Measurements from ENCODE around the gene PRR5L.

PRR5L gene

GRCh38 chr11:36388951-36389350 is 92.9 kb downstream of the PRR5L start:
- Histone ChIP-seq H2AFZ (ENCODE audit: low read length, unreplicated experiment) (no peak overlapping the region), H3K4me1 (ENCODE audit: control insufficient read depth, insufficient read depth, low read length, unreplicated experiment) (peaks cover 5% of the 10 kb centered on the region), H3K36me3 (ENCODE audit: insufficient read depth, low read length) (no peaks in the 10 kb centered on the region), H3K27ac (ENCODE audit: low read depth, low read length) (no peak overlapping the region), H3K27me3 (ENCODE audit: insufficient read depth, low read length) (no peaks in the 10 kb centered on the region), H3K79me2 (ENCODE audit: control insufficient read depth, insufficient read depth, low read length, unreplicated experiment) (no peaks in the 10 kb centered on the region), H3K4me3 (ENCODE audit: low read depth, low read length) (no peak overlapping the region)

- Histone ChIP-seq H3K36me3 (ENCODE audit: insufficient read depth, low read length) (peaks cover 6% of the 10 kb centered on the region; the same call in 1 of the 2 replicates), H3K27ac (ENCODE audit: low read depth, low read length) (no peak overlapping the region), H3K4me3 (ENCODE audit: low read depth, low read length) (no peak overlapping the region), H3K79me2 (ENCODE audit: control insufficient read depth, insufficient read depth, low read length, unreplicated experiment) (no peaks in the 10 kb centered on the region), H3K27me3 (ENCODE audit: insufficient read depth, low read length) (no peaks in the 10 kb centered on the region), H3K4me1 (ENCODE audit: control insufficient read depth, insufficient read depth, low read length, unreplicated experiment) (peaks cover 5% of the 10 kb centered on the region), H2AFZ (ENCODE audit: low read length, unreplicated experiment) (no peak overlapping the region)
These were observed 93.7 kb downstream of the PRR5L start for GRCh38 chr11:36389811-36390210.

- no peaks in the 10 kb centered on the region for H3K4me1 ChIP-seq (ENCODE audit: control insufficient read depth, insufficient read depth, low read length, unreplicated experiment)
- H2AFZ ChIP-seq (ENCODE audit: low read length, unreplicated experiment) = no peak overlapping the region
- H3K27ac ChIP-seq (ENCODE audit: low read depth, low read length) = no peak overlapping the region
- no peaks in the 10 kb centered on the region for H3K27me3 ChIP-seq (ENCODE audit: insufficient read depth, low read length)
- H3K79me2 ChIP-seq (ENCODE audit: control insufficient read depth, insufficient read depth, low read length, unreplicated experiment) = no peaks in the 10 kb centered on the region
- H3K36me3 ChIP-seq (ENCODE audit: insufficient read depth, low read length) = peaks cover 10% of the 10 kb centered on the region
- H3K4me3 ChIP-seq (ENCODE audit: low read depth, low read length) = no peak overlapping the region
These were observed 94.9 kb downstream of the PRR5L start for GRCh38 chr11:36390963-36391471.

DNA sequence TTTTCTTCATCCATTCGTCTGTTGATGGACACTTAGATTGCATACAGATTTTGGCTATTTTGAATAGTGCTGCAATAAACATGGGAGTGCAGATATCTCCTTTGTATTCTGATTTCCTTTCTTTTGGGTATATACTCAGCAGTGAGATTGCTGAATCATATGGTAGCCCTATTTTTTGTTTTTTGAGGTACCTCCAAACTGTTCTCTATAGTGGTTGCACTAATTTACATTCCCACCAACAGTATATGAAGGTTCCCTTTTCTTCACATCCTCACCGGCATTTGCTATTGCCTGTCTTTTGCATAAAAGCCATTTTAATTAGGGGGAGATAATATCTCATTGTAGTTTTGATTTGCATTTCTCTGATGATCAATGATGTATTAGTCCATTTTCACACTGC is 96.1 kb downstream of the PRR5L start:
- Histone ChIP-seq H3K79me2 (ENCODE audit: control insufficient read depth, insufficient read depth, low read length, unreplicated experiment) (no peaks in the 10 kb centered on the region), H3K4me3 (ENCODE audit: low read depth, low read length) (no peak overlapping the region), H3K27ac (ENCODE audit: low read depth, low read length) (no peak overlapping the region), H3K4me1 (ENCODE audit: control insufficient read depth, insufficient read depth, low read length, unreplicated experiment) (no peaks in the 10 kb centered on the region), H3K36me3 (ENCODE audit: insufficient read depth, low read length) (peaks cover 15% of the 10 kb centered on the region), H3K27me3 (ENCODE audit: insufficient read depth, low read length) (no peaks in the 10 kb centered on the region), H2AFZ (ENCODE audit: low read length, unreplicated experiment) (no peak overlapping the region)

GRCh38 chr11:36394056-36394455 is 98.0 kb downstream of the PRR5L start:
- Histone ChIP-seq H3K4me1 (ENCODE audit: control insufficient read depth, insufficient read depth, low read length, unreplicated experiment) (no peaks in the 10 kb centered on the region), H3K4me3 (ENCODE audit: low read depth, low read length) (no peak overlapping the region), H3K79me2 (ENCODE audit: control insufficient read depth, insufficient read depth, low read length, unreplicated experiment) (no peaks in the 10 kb centered on the region), H2AFZ (ENCODE audit: low read length, unreplicated experiment) (no peak overlapping the region), H3K27me3 (ENCODE audit: insufficient read depth, low read length) (no peaks in the 10 kb centered on the region), H3K27ac (ENCODE audit: low read depth, low read length) (no peak overlapping the region), H3K36me3 (ENCODE audit: insufficient read depth, low read length) (peaks cover 18% of the 10 kb centered on the region)

DNA sequence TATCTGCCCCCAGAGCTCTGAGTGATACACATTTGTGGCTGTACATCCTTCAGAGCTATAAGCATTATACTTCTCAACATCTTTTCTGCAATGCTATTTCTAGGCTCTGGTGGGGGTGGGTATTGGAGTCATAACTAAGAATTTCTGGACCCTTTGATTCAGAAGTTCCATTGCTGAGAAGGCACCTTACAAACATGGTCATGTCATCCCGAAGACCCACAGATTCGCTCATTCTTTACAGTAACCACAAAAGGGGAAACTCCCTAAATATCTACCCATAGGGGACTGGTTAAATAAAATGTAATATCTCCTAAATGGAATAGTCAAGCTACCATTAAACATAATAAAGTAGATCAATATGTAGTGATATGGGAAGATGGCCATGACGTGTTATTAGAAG is 98.8 kb downstream of the PRR5L start:
- no peak overlapping the region for H2AFZ ChIP-seq (ENCODE audit: low read length, unreplicated experiment)
- H3K79me2 ChIP-seq (ENCODE audit: control insufficient read depth, insufficient read depth, low read length, unreplicated experiment) = no peaks in the 10 kb centered on the region
- H3K27me3 ChIP-seq (ENCODE audit: insufficient read depth, low read length) = no peaks in the 10 kb centered on the region
- peaks cover 22% of the 10 kb centered on the region for H3K36me3 ChIP-seq (ENCODE audit: insufficient read depth, low read length)
- no peak overlapping the region for H3K4me3 ChIP-seq (ENCODE audit: low read depth, low read length)
- H3K4me1 ChIP-seq (ENCODE audit: control insufficient read depth, insufficient read depth, low read length, unreplicated experiment) = no peaks in the 10 kb centered on the region
- no peak overlapping the region for H3K27ac ChIP-seq (ENCODE audit: low read depth, low read length)

- H3K4me3 ChIP-seq (ENCODE audit: low read depth, low read length) = no peak overlapping the region
- H3K27ac ChIP-seq (ENCODE audit: low read depth, low read length) = no peak overlapping the region
- no peaks in the 10 kb centered on the region for H3K79me2 ChIP-seq (ENCODE audit: control insufficient read depth, insufficient read depth, low read length, unreplicated experiment)
- H2AFZ ChIP-seq (ENCODE audit: low read length, unreplicated experiment) = no peak overlapping the region
- H3K27me3 ChIP-seq (ENCODE audit: insufficient read depth, low read length) = no peaks in the 10 kb centered on the region
- no peaks in the 10 kb centered on the region for H3K4me1 ChIP-seq (ENCODE audit: control insufficient read depth, insufficient read depth, low read length, unreplicated experiment)
- peaks cover 26% of the 10 kb centered on the region for H3K36me3 ChIP-seq (ENCODE audit: insufficient read depth, low read length)
These were observed 100.1 kb downstream of the PRR5L start for GRCh38 chr11:36395978-36396736.

GRCh38 chr11:36398231-36398953 is 102.3 kb downstream of the PRR5L start:
- H3K27ac ChIP-seq (ENCODE audit: low read depth, low read length) = no peak overlapping the region
- H2AFZ ChIP-seq (ENCODE audit: low read length, unreplicated experiment) = no peak overlapping the region
- peaks cover 26% of the 10 kb centered on the region for H3K36me3 ChIP-seq (ENCODE audit: insufficient read depth, low read length)
- no peak overlapping the region for H3K4me3 ChIP-seq (ENCODE audit: low read depth, low read length)
- H3K4me1 ChIP-seq (ENCODE audit: control insufficient read depth, insufficient read depth, low read length, unreplicated experiment) = no peaks in the 10 kb centered on the region
- no peaks in the 10 kb centered on the region for H3K27me3 ChIP-seq (ENCODE audit: insufficient read depth, low read length)
- no peaks in the 10 kb centered on the region for H3K79me2 ChIP-seq (ENCODE audit: control insufficient read depth, insufficient read depth, low read length, unreplicated experiment)

- Histone ChIP-seq H3K27ac (ENCODE audit: low read depth, low read length) (no peak overlapping the region), H2AFZ (ENCODE audit: low read length, unreplicated experiment) (no peak overlapping the region), H3K4me3 (ENCODE audit: low read depth, low read length) (no peak overlapping the region), H3K27me3 (ENCODE audit: insufficient read depth, low read length) (no peaks in the 10 kb centered on the region), H3K36me3 (ENCODE audit: insufficient read depth, low read length) (peaks cover 24% of the 10 kb centered on the region), H3K4me1 (ENCODE audit: control insufficient read depth, insufficient read depth, low read length, unreplicated experiment) (no peaks in the 10 kb centered on the region), H3K79me2 (ENCODE audit: control insufficient read depth, insufficient read depth, low read length, unreplicated experiment) (no peaks in the 10 kb centered on the region)
These were observed 103.1 kb downstream of the PRR5L start for GRCh38 chr11:36399236-36399635.

DNA sequence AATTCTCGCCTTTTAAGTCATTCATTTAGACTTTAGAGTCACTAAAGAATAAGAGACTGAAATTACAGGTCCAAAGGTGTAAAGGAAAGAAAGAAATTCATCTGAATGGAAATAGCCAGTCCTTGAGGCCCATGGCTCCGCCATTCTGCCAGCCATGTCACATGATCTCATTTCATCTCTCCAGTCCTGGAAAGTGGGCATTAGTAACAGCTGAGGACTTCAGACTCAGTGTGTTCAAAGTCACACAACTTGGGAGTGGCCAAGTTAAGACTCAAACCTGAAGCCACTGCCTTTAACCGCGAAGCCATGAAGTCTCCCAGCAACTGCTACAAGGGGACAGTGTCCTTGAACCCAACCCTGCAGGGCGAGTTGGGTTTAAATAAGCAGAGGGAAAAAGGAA is 103.7 kb downstream of the PRR5L start:
- Histone ChIP-seq H3K4me3 (ENCODE audit: low read depth, low read length) (no peak overlapping the region), H3K4me1 (ENCODE audit: control insufficient read depth, insufficient read depth, low read length, unreplicated experiment) (no peaks in the 10 kb centered on the region), H3K79me2 (ENCODE audit: control insufficient read depth, insufficient read depth, low read length, unreplicated experiment) (no peaks in the 10 kb centered on the region), H3K36me3 (ENCODE audit: insufficient read depth, low read length) (peaks cover 20% of the 10 kb centered on the region), H2AFZ (ENCODE audit: low read length, unreplicated experiment) (no peak overlapping the region), H3K27ac (ENCODE audit: low read depth, low read length) (no peak overlapping the region), H3K27me3 (ENCODE audit: insufficient read depth, low read length) (no peaks in the 10 kb centered on the region)
